GM12873 (cell line): ENCODE measurements around the gene UMAD1.

ENCODE experiments used
- TF ChIP-seq, protein P1 (sequence below): IDR thresholded peaks from 2 replicates; pipeline ENCODE4 v1.5.1; 2012; ENCODE audit warnings: low read depth, mild to moderate bottlenecking, moderate library complexity, low read length, control low read depth; ENCODE audit not compliant: insufficient read depth; ENCODE audit errors: missing control alignments

UMAD1 gene

DNA sequence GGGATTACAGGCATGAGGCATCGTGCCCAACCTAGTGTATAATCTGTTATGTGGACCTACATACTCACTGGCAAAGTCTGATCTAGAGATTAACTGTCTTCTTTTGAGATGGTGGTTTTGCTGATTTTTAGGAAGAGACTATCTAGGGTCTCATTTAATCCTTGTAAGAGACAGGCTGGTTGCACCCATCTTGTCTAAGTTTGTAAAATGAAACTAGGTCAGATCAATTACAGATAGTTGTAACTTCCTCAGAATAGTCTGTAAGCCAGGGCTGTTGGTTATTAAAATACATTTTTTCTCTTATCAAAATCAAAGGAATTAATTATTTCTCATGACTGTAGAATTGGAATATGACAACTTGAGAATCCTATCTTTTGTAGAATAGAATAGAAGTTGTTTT lies 142.4 kb downstream of the UMAD1 start:
- TF ChIP-seq, protein P1, sequence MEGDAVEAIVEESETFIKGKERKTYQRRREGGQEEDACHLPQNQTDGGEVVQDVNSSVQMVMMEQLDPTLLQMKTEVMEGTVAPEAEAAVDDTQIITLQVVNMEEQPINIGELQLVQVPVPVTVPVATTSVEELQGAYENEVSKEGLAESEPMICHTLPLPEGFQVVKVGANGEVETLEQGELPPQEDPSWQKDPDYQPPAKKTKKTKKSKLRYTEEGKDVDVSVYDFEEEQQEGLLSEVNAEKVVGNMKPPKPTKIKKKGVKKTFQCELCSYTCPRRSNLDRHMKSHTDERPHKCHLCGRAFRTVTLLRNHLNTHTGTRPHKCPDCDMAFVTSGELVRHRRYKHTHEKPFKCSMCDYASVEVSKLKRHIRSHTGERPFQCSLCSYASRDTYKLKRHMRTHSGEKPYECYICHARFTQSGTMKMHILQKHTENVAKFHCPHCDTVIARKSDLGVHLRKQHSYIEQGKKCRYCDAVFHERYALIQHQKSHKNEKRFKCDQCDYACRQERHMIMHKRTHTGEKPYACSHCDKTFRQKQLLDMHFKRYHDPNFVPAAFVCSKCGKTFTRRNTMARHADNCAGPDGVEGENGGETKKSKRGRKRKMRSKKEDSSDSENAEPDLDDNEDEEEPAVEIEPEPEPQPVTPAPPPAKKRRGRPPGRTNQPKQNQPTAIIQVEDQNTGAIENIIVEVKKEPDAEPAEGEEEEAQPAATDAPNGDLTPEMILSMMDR, result no peak

DNA sequence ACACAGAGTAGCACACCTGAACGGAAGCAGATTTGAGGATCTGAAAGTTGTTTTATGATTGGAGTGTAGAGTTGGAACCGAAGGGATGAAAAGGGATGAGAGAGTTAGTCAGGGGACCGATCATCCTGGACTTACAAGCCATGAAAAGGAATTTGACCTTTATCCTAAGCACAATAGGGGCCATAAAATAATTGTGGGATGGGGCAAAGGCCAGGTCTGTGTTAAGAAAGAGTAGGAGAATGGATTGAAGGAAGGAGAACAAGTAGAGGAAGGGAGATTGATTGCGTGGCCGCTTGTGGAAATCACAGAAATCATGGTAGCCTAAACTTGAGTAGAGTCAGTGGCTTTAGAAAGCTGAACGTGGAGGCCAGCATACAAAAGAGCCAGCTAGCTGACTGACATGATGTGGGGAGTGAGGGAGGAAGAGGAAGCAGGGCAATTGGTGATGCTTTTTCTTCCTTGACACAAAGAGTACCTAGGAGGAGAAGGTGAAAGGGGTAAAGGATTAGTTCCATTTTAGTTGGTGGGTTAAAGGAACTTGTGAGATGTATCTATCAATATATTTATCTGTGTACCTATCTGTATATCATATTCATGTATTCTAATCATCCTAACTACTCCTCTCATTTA lies 144.9 kb downstream of the UMAD1 start:
- TF ChIP-seq, protein P1, result no peak

DNA sequence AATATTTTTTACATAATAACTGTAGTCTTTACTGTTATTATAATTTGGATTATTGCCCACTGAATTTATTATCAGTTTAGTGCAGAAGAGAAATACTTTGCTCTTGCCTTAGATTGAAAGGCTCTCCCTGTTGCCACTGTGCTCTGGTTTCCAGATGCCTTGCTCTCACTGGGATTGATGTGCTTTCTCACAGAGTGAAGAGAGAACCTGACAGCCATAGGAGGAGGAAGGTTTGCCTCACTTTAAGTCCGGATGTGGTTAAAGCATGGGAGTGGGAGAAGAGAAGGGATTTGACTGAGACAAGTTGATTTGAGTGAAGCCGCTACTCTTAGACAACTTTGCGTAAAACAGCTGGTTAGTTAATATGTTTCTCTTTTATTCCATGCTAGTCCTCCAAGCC lies 146.0 kb downstream of the UMAD1 start:
- TF ChIP-seq, protein P1, result no peak

DNA sequence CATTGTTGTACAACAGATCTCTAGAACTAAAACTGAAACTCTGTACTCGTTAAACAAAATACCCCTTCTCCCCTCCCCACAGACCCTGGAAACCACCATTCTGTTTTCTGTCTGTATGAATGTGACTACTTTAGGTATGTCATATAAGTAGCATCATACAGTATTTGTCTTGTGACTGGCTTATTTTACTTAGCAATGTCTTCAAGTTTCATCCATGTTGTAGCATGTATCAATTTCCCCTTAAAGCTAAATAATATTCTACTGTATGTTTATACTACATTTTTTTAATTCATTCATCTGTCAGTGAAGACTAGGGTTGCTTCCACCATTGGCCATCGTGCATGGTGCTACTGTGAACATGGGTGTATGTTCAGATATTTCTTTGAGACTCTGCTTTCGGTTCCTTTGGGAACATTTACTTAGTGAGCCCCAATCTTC lies 149.0 kb downstream of the UMAD1 start:
- TF ChIP-seq, protein P1, result no peak

DNA sequence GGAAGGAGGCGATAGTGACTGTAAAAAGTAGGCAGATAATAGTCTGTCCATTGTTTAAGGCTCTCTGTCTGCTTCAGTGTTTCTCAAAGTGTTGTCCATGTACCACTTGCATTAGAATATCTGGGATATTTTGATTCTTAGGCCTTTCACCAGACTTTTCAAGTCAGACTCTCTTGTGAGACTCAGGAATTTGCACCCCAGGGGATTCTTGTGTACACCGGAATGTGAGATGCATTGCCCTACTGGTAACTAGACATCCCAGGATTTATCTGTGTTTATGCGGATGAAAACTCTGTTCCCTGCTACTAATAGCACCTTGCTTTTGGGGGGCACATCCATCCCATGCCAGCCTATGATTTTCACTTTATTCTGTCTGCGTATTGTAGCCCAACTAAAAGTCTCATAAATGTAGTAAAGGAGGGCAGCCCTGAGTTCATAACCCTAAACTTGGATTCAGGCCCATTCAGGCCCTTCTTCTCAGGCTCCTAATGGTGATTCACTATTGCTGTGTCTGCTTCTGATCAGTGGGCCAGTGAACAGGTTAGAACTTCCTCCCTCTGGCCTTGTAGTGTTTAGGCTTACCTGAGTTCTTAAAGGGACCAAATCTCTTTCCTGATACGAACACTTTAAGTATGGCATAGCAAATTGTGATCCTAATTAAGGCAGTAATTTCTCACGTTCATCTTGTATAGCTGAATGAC lies 149.6 kb downstream of the UMAD1 start:
- TF ChIP-seq, protein P1, result no peak

DNA sequence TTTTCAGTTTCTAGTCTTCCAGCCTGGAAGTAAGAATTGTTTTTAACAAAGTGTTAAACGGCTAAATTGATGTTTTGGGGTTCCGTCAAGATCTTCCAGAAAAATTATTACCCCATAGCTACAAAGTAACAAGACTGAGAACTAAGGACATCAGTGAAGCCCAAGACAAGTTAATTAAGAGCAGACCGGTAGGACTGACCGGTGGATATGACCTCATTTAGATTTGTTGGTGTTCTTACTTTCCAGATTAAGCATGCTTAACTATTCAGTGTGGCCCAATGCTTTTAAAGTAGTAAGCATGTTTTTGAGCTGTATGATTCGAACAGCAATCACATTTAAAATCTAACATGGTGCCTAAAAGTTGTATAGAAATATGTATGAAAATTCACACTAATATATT lies 151.0 kb downstream of the UMAD1 start:
- TF ChIP-seq, protein P1, result no peak

DNA sequence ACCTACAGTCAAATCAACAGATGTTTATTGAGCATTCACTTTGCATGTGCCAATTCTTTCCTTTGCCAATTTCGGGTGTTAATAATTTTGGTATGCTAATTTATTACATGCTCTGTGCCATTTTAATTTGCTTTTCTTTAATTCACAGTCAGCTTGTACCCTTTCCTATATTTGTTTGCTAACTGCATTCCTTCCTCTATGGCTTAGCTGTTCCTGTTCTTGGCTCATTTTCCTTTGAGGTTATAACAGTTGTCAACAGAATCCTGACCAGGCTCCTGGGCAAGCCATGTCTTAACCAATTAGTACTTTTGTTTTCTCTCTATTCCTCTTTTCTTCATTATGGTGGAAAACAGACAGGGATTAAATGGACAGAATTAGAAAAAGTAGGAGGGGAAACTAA lies 151.5 kb downstream of the UMAD1 start:
- TF ChIP-seq, protein P1, result no peak
